ENCODE results near the gene BOLA3.

- TF ChIP-seq, protein P1, sequence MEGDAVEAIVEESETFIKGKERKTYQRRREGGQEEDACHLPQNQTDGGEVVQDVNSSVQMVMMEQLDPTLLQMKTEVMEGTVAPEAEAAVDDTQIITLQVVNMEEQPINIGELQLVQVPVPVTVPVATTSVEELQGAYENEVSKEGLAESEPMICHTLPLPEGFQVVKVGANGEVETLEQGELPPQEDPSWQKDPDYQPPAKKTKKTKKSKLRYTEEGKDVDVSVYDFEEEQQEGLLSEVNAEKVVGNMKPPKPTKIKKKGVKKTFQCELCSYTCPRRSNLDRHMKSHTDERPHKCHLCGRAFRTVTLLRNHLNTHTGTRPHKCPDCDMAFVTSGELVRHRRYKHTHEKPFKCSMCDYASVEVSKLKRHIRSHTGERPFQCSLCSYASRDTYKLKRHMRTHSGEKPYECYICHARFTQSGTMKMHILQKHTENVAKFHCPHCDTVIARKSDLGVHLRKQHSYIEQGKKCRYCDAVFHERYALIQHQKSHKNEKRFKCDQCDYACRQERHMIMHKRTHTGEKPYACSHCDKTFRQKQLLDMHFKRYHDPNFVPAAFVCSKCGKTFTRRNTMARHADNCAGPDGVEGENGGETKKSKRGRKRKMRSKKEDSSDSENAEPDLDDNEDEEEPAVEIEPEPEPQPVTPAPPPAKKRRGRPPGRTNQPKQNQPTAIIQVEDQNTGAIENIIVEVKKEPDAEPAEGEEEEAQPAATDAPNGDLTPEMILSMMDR (IDR thresholded peaks at IDR 0.05) = no peak
- no peak for TF ChIP-seq POLR2A (IDR thresholded peaks at IDR 0.05)
Observed at GRCh38 chr2:74087696-74088095, 60.0 kb downstream of the BOLA3 start.
